Rectal smooth muscle tissue (tissue), 1 donor: ENCODE measurements around the gene IRS1.

ENCODE experiments used
- H3K27ac ChIP-seq: one replicate; pipeline ENCODE4 v1.7.0; 2013; ENCODE audit warnings: low read depth, low read length, inconsistent platforms
- H3K27me3 ChIP-seq: one replicate; pipeline ENCODE4 v1.7.0; 2013; ENCODE audit warnings: low read length; ENCODE audit not compliant: control insufficient read depth, insufficient read depth
- H3K36me3 ChIP-seq: one replicate; pipeline ENCODE4 v1.7.0; 2013; ENCODE audit warnings: low read length; ENCODE audit not compliant: control insufficient read depth, insufficient read depth
- H3K4me1 ChIP-seq: one replicate; pipeline ENCODE4 v1.7.0; 2013; ENCODE audit warnings: low read length; ENCODE audit not compliant: control insufficient read depth, insufficient read depth
- H3K4me3 ChIP-seq: one replicate; pipeline ENCODE4 v1.7.0; 2013; ENCODE audit warnings: low read length
- H3K9ac ChIP-seq: one replicate; pipeline ENCODE4 v1.7.0; 2013; ENCODE audit warnings: low read length

IRS1 gene

GRCh38 chr2:226717719-226718118 lies 81.9 kb downstream of the IRS1 start:
- H3K27ac ChIP-seq = no peak overlapping the region
- no peak overlapping the region for H3K9ac ChIP-seq
- no peaks in the 10 kb centered on the region for H3K36me3 ChIP-seq
- H3K27me3 ChIP-seq = no peaks in the 10 kb centered on the region
- H3K4me1 ChIP-seq = no peaks in the 10 kb centered on the region
- H3K4me3 ChIP-seq = no peak overlapping the region

GRCh38 chr2:226716126-226716525 lies 83.5 kb downstream of the IRS1 start:
- no peaks in the 10 kb centered on the region for H3K27me3 ChIP-seq
- no peaks in the 10 kb centered on the region for H3K4me1 ChIP-seq
- H3K4me3 ChIP-seq = no peak overlapping the region
- no peaks in the 10 kb centered on the region for H3K36me3 ChIP-seq
- H3K9ac ChIP-seq = no peak overlapping the region
- H3K27ac ChIP-seq = no peak overlapping the region

GRCh38 chr2:226715347-226715990 lies 84.2 kb downstream of the IRS1 start:
- no peaks in the 10 kb centered on the region for H3K4me1 ChIP-seq
- no peaks in the 10 kb centered on the region for H3K27me3 ChIP-seq
- no peak overlapping the region for H3K9ac ChIP-seq
- H3K36me3 ChIP-seq = no peaks in the 10 kb centered on the region
- no peak overlapping the region for H3K27ac ChIP-seq
- H3K4me3 ChIP-seq = no peak overlapping the region

- Histone ChIP-seq H3K9ac (no peak overlapping the region), H3K27me3 (no peaks in the 10 kb centered on the region), H3K4me1 (no peaks in the 10 kb centered on the region), H3K4me3 (no peak overlapping the region), H3K36me3 (no peaks in the 10 kb centered on the region), H3K27ac (no peak overlapping the region)
Measured at GRCh38 chr2:226712941-226713340, 86.7 kb downstream of the IRS1 start.

- H3K27me3 ChIP-seq = no peaks in the 10 kb centered on the region
Measured at GRCh38 chr2:226711606-226712296, 87.9 kb downstream of the IRS1 start.

GRCh38 chr2:226707499-226707898 lies 92.1 kb downstream of the IRS1 start:
- no peak overlapping the region for H3K4me3 ChIP-seq
- H3K36me3 ChIP-seq = no peaks in the 10 kb centered on the region
- H3K27me3 ChIP-seq = no peaks in the 10 kb centered on the region
- H3K9ac ChIP-seq = no peak overlapping the region
- H3K4me1 ChIP-seq = no peaks in the 10 kb centered on the region
- H3K27ac ChIP-seq = no peak overlapping the region

More at GRCh38 chr2:226711606-226712296, 87.9 kb downstream of the IRS1 start:
- H3K4me1 ChIP-seq = no peaks in the 10 kb centered on the region
- no peak overlapping the region for H3K27ac ChIP-seq
- no peaks in the 10 kb centered on the region for H3K36me3 ChIP-seq
- H3K9ac ChIP-seq = no peak overlapping the region
- H3K4me3 ChIP-seq = no peak overlapping the region

- Histone ChIP-seq H3K27me3 (no peaks in the 10 kb centered on the region), H3K9ac (no peak overlapping the region), H3K4me3 (no peak overlapping the region), H3K27ac (no peak overlapping the region), H3K36me3 (no peaks in the 10 kb centered on the region), H3K4me1 (no peaks in the 10 kb centered on the region)
Measured at GRCh38 chr2:226705965-226706364, 93.7 kb downstream of the IRS1 start.

- no peaks in the 10 kb centered on the region for H3K36me3 ChIP-seq
- no peak overlapping the region for H3K27ac ChIP-seq
- H3K9ac ChIP-seq = no peak overlapping the region
- H3K4me1 ChIP-seq = no peaks in the 10 kb centered on the region
- H3K27me3 ChIP-seq = no peaks in the 10 kb centered on the region
- H3K4me3 ChIP-seq = no peak overlapping the region
Measured at GRCh38 chr2:226705133-226705886, 94.3 kb downstream of the IRS1 start.

GRCh38 chr2:226703514-226703913 lies 96.1 kb downstream of the IRS1 start:
- Histone ChIP-seq H3K9ac (no peak overlapping the region), H3K27me3 (no peaks in the 10 kb centered on the region), H3K4me3 (no peak overlapping the region), H3K36me3 (no peaks in the 10 kb centered on the region), H3K27ac (no peak overlapping the region), H3K4me1 (no peaks in the 10 kb centered on the region)

GRCh38 chr2:226702376-226702775 lies 97.2 kb downstream of the IRS1 start:
- H3K36me3 ChIP-seq = no peaks in the 10 kb centered on the region
- no peak overlapping the region for H3K4me3 ChIP-seq
- no peak overlapping the region for H3K9ac ChIP-seq
- H3K27ac ChIP-seq = no peak overlapping the region
- no peaks in the 10 kb centered on the region for H3K27me3 ChIP-seq
- H3K4me1 ChIP-seq = no peaks in the 10 kb centered on the region

GRCh38 chr2:226701052-226701451 lies 98.6 kb downstream of the IRS1 start:
- H3K4me1 ChIP-seq = no peaks in the 10 kb centered on the region
- no peaks in the 10 kb centered on the region for H3K27me3 ChIP-seq
- H3K9ac ChIP-seq = no peak overlapping the region
- H3K4me3 ChIP-seq = no peak overlapping the region
- no peaks in the 10 kb centered on the region for H3K36me3 ChIP-seq
- no peak overlapping the region for H3K27ac ChIP-seq

GRCh38 chr2:226699321-226699720 lies 100.3 kb downstream of the IRS1 start:
- H3K27ac ChIP-seq = no peak overlapping the region
- no peak overlapping the region for H3K9ac ChIP-seq

More at GRCh38 chr2:226699321-226699720, 100.3 kb downstream of the IRS1 start:
- Histone ChIP-seq H3K36me3 (no peaks in the 10 kb centered on the region), H3K4me1 (no peaks in the 10 kb centered on the region), H3K27me3 (no peaks in the 10 kb centered on the region), H3K4me3 (no peak overlapping the region)
